GM10248 (cell line): Measurements from ENCODE around the gene DNAJC6.

Experiments
- CTCF ChIA-PET: fragments of 300-600 bp; sonication (Branson Sonifier 250); formaldehyde crosslinking; extraction: SDS; loops from one replicate; lab custom pipeline; 2021; ENCODE audit warnings: antibody characterized with exemption; lab: Yijun Ruan, JAX
- POLR2A ChIA-PET: fragments of 350-650 bp; sonication (Branson Sonifier 250); formaldehyde crosslinking; extraction: SDS; loops from one replicate; lab custom pipeline; 2020; ENCODE audit warnings: antibody characterized with exemption; lab: Yijun Ruan, JAX
- DNase-seq: peaks from one replicate; pipeline ENCODE4 v3.0.0; 2012; ENCODE audit errors: extremely low spot score
- CTCF ChIP-seq: IDR thresholded peaks from 2 replicates; pipeline ENCODE4 v1.5.1; 2012; ENCODE audit warnings: mild to moderate bottlenecking, low read depth; ENCODE audit errors: extremely low read depth, missing control alignments, control extremely low read depth

DNAJC6 gene

GRCh38 chr1:65414538-65414937, 105.2 kb downstream of the DNAJC6 start:
- ChIA-PET CTCF (interaction anchor here (1.5 kb wide), 1 partner anchor 13 kb away, joined by 3 read pairs; no protein-coding TSS in a partner anchor), POLR2A (no interaction called here)
- DNase-seq: no peak
- no peak for TF ChIP-seq CTCF

GRCh38 chr1:65416767-65417166, 107.4 kb downstream of the DNAJC6 start:
- no peak for TF ChIP-seq CTCF
- CTCF ChIA-PET: interaction anchor here (0.6 to 3.8 kb wide), 4 partner anchors 13 to 181 kb away, joined by 3 to 14 read pairs (median 8); no protein-coding TSS in a partner anchor
- POLR2A ChIA-PET: no interaction called here

GRCh38 chr1:65417729-65418128, 108.4 kb downstream of the DNAJC6 start:
- no peak for DNase-seq
- TF ChIP-seq CTCF: no peak
- ChIA-PET POLR2A (no interaction called here), CTCF (interaction anchor here (1.6 to 3.8 kb wide), 3 partner anchors 12 to 29 kb away, joined by 6 to 14 read pairs (median 10); no protein-coding TSS in a partner anchor)

More at GRCh38 chr1:65416767-65417166, 107.4 kb downstream of the DNAJC6 start:
- DNase-seq: no peak

GRCh38 chr1:65418522-65419185, 109.3 kb downstream of the DNAJC6 start:
- ChIA-PET POLR2A (no interaction called here), CTCF (interaction anchor here (0.7 to 3.8 kb wide), 6 partner anchors 11 to 595 kb away, joined by 3 to 14 read pairs (median 4); no protein-coding TSS in a partner anchor)
- no peak for TF ChIP-seq CTCF
- DNase-seq: no peak

GRCh38 chr1:65419681-65420589, 110.6 kb downstream of the DNAJC6 start:
- POLR2A ChIA-PET: interaction anchor here (0.7 kb wide), 1 partner anchor 10 kb away, joined by 3 read pairs; no protein-coding TSS in a partner anchor

More at GRCh38 chr1:65419681-65420589, 110.6 kb downstream of the DNAJC6 start:
- TF ChIP-seq CTCF: no peak
- CTCF ChIA-PET: interaction anchor here (0.8 to 1.5 kb wide), 8 partner anchors 10 to 597 kb away, joined by 3 to 7 read pairs (median 4); no protein-coding TSS in a partner anchor
- DNase-seq: peak; percentile 98
